Measurements from ENCODE around the gene MTSS2. TPM values are rescaled to one million over a fixed set of nuclear protein-coding genes. Genes with fewer than 3 reads are reported as not detected.

MTSS2 gene
- total and polyA plus RNA-seq, 2 of the 4 experiments (the other 2 are of a cell fraction) = 9.1 to 86.2 TPM

DNA sequence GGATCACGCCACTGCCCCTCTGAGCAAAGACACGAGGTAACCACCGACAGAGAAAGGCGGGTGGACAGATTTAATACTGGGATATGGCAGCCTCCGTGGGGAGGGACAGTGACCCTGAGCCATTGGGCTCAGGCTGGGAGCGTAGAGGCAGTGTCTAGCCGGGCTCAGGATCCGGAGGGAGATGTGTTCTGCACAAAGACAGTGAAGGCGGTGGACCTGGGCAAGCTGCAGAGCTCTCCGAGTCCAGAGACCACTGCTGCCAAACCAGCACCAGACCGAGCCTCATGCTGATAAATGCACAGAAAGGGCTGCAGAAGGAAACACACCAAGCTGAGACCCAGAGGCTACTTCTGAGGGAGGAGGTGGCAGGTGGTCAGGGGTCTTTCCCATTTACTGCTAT is 26.5 kb upstream of the MTSS2 start:
- Histone ChIP-seq H2AFZ (replicated peaks; ENCODE audit: low read length, poor library complexity) (no peak overlapping the region), H2BK5ac (ENCODE audit: low read depth, low read length, poor library complexity, severe bottlenecking) (no peak overlapping the region), H4K8ac (ENCODE audit: low read depth in 2 of 2, low read length in 2 of 2) (no peak overlapping the region), H4K20me1 (ENCODE audit: insufficient read depth, low read length) (no peaks in the 10 kb centered on the region), H3K9ac (ENCODE audit: low read depth, low read length) (no peak overlapping the region), H2AK5ac (ENCODE audit: low read depth, low read length) (peak overlapping the region; percentile 11), H3K9me1 (ENCODE audit: insufficient read depth, low read length) (peaks cover 40% of the 10 kb centered on the region), H4K5ac (ENCODE audit: low read depth, low read length) (no peak overlapping the region), H3K4me3 (ENCODE audit: insufficient read depth, low read depth, low read length) (no peak overlapping the region), H3K4me2 (ENCODE audit: low read depth, low read length) (no peak overlapping the region), H3K9me3 (ENCODE audit: control insufficient read depth, insufficient read depth, low read length) (no peaks in the 10 kb centered on the region), H2BK120ac (ENCODE audit: low read depth, low read length) (no peak overlapping the region), H3K14ac (replicated peaks; ENCODE audit: low read depth, low read length) (no peak overlapping the region; the same call in 1 of the 2 replicates), H4K91ac (ENCODE audit: insufficient read depth, low read depth, low read length) (peak overlapping the region; percentile 4; the same call in 1 of the 2 replicates), H3K36me3 (ENCODE audit: control insufficient read depth, insufficient read depth, low read length) (no peaks in the 10 kb centered on the region), H2BK20ac (ENCODE audit: low read depth, low read length) (no peak overlapping the region), H3K18ac (ENCODE audit: low read depth, low read length) (no peak overlapping the region), H3K27ac (ENCODE audit: insufficient read depth, low read length) (no peak overlapping the region), H3K79me1 (ENCODE audit: low read depth in 1 of 2, low read length in 2 of 2) (peaks cover 9 to 53% of the 10 kb centered on the region in 2 experiments), H3K56ac (ENCODE audit: extremely low read depth, insufficient read depth, low read length) (no peak overlapping the region), H2AK9ac (replicated peaks; ENCODE audit: low read depth, low read length, poor library complexity) (no peak overlapping the region), H3K4ac (ENCODE audit: low read depth, low read length) (peak overlapping the region; percentile 40; the same call in 1 of the 2 replicates), H3K27me3 (ENCODE audit: control insufficient read depth, insufficient read depth, low read length) (no peaks in the 10 kb centered on the region), H3K4me1 (ENCODE audit: control insufficient read depth, insufficient read depth, low read length) (peaks cover 39% of the 10 kb centered on the region), H3K23ac (ENCODE audit: low read depth, low read length) (no peak overlapping the region), H2BK15ac (ENCODE audit: low read depth, low read length) (no peak overlapping the region)
- TF ChIP-seq NFE2L2 (IDR thresholded peaks at IDR 0.05; ENCODE audit: low read depth, low read length) (no peak), MXI1 (IDR thresholded peaks at IDR 0.05; ENCODE audit: borderline replicate concordance, low read depth, low read length) (no peak), SMC3 (IDR thresholded peaks at IDR 0.05; ENCODE audit: low read depth, low read length) (no peak), FOS (IDR thresholded peaks at IDR 0.05; ENCODE audit: low read depth, low read length) (no peak), USF2 (IDR thresholded peaks at IDR 0.05; ENCODE audit: low read depth, low read length) (no peak), CHD1 (IDR thresholded peaks at IDR 0.05; ENCODE audit: low read depth, low read length) (no peak), RFX5 (IDR thresholded peaks at IDR 0.05; ENCODE audit: low read depth, low read length) (no peak), RAD21 (IDR thresholded peaks at IDR 0.05; ENCODE audit: low read length) (no peak)
- CTCF ChIA-PET = no interaction called here
- no peak for DNase-seq
- in situ Hi-C loops (cut with MboI; ENCODE audit: low sequenced_read_pairs) = no loop called here
- intact Hi-C loops (cut with micrococcal nuclease) = no loop called here
- dilution Hi-C loops (cut with HindIII; ENCODE audit: low sequenced_read_pairs, unreplicated experiment) = no loop called here
- no peak for ATAC-seq (ENCODE audit: low read depth)
- POLR2A ChIA-PET (ENCODE audit: unreplicated experiment) = no interaction called here
- 86% methylated on average over 8 of the region's 11 CpGs; no CpG with 5 or more reads in 1 of the 2 experiments for WGBS, 2 experiments (ENCODE audit: extremely low coverage in 2 of 2, insufficient read length in 1 of 2)
- no TSS peak for BruUV-seq (replicated peaks)

All from IMR-90 (cell line).